ENCODE results near the gene CAPZA1.

DNA sequence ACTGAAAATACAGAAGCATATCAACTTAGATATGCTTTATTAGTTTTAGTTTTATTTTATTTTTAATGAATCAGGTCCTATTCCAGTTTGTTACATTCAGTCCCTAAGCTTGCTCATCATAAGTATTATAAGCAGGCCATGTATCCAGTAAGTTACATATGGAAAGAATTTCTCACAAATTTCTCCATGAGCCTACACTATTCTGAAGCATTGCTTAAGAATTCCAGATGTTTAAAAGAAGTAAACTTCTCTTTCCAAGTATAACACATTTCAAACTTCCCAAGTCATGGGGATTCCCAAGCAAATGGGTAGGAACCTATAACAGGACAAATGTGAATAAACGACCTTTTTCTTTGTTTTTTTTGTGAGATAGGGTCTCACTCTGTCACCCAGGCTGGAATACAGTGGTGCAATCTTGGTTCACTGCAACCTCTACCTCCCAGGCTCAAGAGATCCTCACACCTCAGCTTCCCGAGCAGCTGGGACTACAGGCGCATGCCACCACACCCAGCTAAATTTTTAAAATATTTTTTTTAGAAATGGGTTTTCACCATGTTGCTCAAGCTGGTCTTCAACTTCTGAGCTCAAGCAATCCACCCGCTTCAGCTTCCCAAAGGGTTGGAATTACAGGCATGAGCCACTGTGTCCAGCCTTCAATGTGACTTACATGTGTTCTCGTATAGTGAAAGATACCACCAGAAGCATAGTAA lies 39.7 kb upstream of the CAPZA1 start:
- TF ChIP-seq CTCF (IDR thresholded peaks at IDR 0.05) (no peak), POLR2A (IDR thresholded peaks at IDR 0.05) (no peak)
